Measurements from ENCODE around the gene HSPA9. TPM values are rescaled to one million over a fixed set of nuclear protein-coding genes. Genes with fewer than 3 reads are reported as not detected.

Gene HSPA9
- total and polyA plus RNA-seq, 10 of the 15 experiments (the other 5 are each of a cell fraction or from before 2014, with no cell fraction given) = 145 to 455 (median 343) TPM

- FAIRE-seq (no peak), ATAC-seq (no peak), DNase-seq (ENCODE audit: low read depth, low spot score) (no peak)
- peak; percentile 53; the same call in 1 of the 2 replicates for TF ChIP-seq POLR2AphosphoS5 (IDR thresholded peaks at IDR 0.05; ENCODE audit: low read length)
- TF ChIP-seq YY1 (IDR thresholded peaks at IDR 0.05; ENCODE audit: low read depth, low read length) = no peak
- Histone ChIP-seq H3K27ac (ENCODE audit: control insufficient read depth, insufficient read depth) (no peak overlapping the region; the same call in 1 of the 2 replicates), H4K20me1 (ENCODE audit: control insufficient read depth, insufficient read depth) (no peaks in the 10 kb centered on the region), H3K4me2 (ENCODE audit: control insufficient read depth, insufficient read depth) (peak overlapping the region; percentile 44), H3K9me3 (replicated peaks; ENCODE audit: control insufficient read depth, insufficient read depth, low read length) (no peaks in the 10 kb centered on the region), H3K9ac (ENCODE audit: control insufficient read depth, insufficient read depth, low read length) (no peak overlapping the region), H3K4me1 (ENCODE audit: control insufficient read depth, insufficient read depth, low read length) (peaks cover 15% of the 10 kb centered on the region), H3K36me3 (ENCODE audit: control insufficient read depth in 2 of 2, insufficient read depth in 2 of 2, low read length in 1 of 2) (peaks cover 1 to 4% of the 10 kb centered on the region in 2 experiments; a peak in 3 of 4 replicates), H3K27me3 (replicated peaks in 1 of 2; ENCODE audit: control insufficient read depth in 2 of 2, insufficient read depth in 2 of 2, low read length in 1 of 2) (no peaks in the 10 kb centered on the region), H3K4me3 (peak overlapping the region; percentile 33; the same call in 1 of the 2 replicates), H2AFZ (ENCODE audit: control insufficient read depth, low read depth, low read length) (no peak overlapping the region), H3K79me2 (ENCODE audit: control insufficient read depth, insufficient read depth, low read length) (peaks cover 82% of the 10 kb centered on the region)
- in situ Hi-C loops (cut with MboI) = no loop called here
- SMC1A ChIA-PET (ENCODE audit: uncharacterized antibody, unreplicated experiment) = interaction anchor here (0.9 to 1.5 kb wide), 2 partner anchors 10 to 13 kb away, joined by 4 read pairs; no protein-coding TSS in a partner anchor
- RAD21 ChIA-PET (ENCODE audit: unreplicated experiment) = no interaction called here
- WGBS (ENCODE audit: insufficient coverage, insufficient replicate concordance, low lambda C conversion rate, missing lambda C conversion rate) = 58% methylated on average over 2 of the region's 2 CpGs
- intact Hi-C loops (cut with micrococcal nuclease; ENCODE audit: unreplicated experiment) = no loop called here
- CTCF ChIA-PET = interaction anchor here (0.7 to 1.2 kb wide), 5 partner anchors 9 to 186 kb away, joined by 3 to 5 read pairs (median 3); no protein-coding TSS in a partner anchor
- no TSS peak for BruUV-seq (replicated peaks)
- POLR2A ChIA-PET = interaction anchor here (0.6 kb wide), 1 partner anchor 774 kb away, joined by 7 read pairs; no protein-coding TSS in a partner anchor
Observed at GRCh38 chr5:138538943-138539627, 36.1 kb downstream of the HSPA9 start.

GRCh38 chr5:138536665-138537315 is 38.4 kb downstream of the HSPA9 start:
- Histone ChIP-seq H3K4me2 (ENCODE audit: control insufficient read depth, insufficient read depth) (no peak overlapping the region), H2AFZ (ENCODE audit: control insufficient read depth, low read depth, low read length) (no peak overlapping the region), H3K9me3 (replicated peaks; ENCODE audit: control insufficient read depth, insufficient read depth, low read length) (no peaks in the 10 kb centered on the region), H3K79me2 (ENCODE audit: control insufficient read depth, insufficient read depth, low read length) (peaks cover 82% of the 10 kb centered on the region), H3K27me3 (replicated peaks in 1 of 2; ENCODE audit: control insufficient read depth in 2 of 2, insufficient read depth in 2 of 2, low read length in 1 of 2) (no peaks in the 10 kb centered on the region), H3K27ac (ENCODE audit: control insufficient read depth, insufficient read depth) (no peak overlapping the region), H3K9ac (ENCODE audit: control insufficient read depth, insufficient read depth, low read length) (no peak overlapping the region), H3K4me1 (ENCODE audit: control insufficient read depth, insufficient read depth, low read length) (peaks cover 15% of the 10 kb centered on the region), H3K36me3 (ENCODE audit: control insufficient read depth in 2 of 2, insufficient read depth in 2 of 2, low read length in 1 of 2) (peaks cover 1 to 4% of the 10 kb centered on the region in 2 experiments; a peak in 3 of 4 replicates), H3K4me3 (no peak overlapping the region), H4K20me1 (ENCODE audit: control insufficient read depth, insufficient read depth) (no peaks in the 10 kb centered on the region)
- FAIRE-seq = no peak
- SMC1A ChIA-PET (ENCODE audit: uncharacterized antibody, unreplicated experiment) = interaction anchor here (0.6 kb wide), 2 partner anchors 44 to 96 kb away, joined by 3 read pairs; no protein-coding TSS in a partner anchor
- no peak for DNase-seq (ENCODE audit: low read depth, low spot score)
- 83% methylated on average over 4 of the region's 4 CpGs for WGBS (ENCODE audit: insufficient coverage, insufficient replicate concordance, low lambda C conversion rate, missing lambda C conversion rate)
- CTCF ChIA-PET = interaction anchor here (0.6 to 2.1 kb wide), 4 partner anchors 10 to 87 kb away, joined by 3 to 6 read pairs (median 4); no protein-coding TSS in a partner anchor
- peak; percentile 65 for ATAC-seq
- RAD21 ChIA-PET (ENCODE audit: unreplicated experiment) = no interaction called here
- intact Hi-C loops (cut with micrococcal nuclease; ENCODE audit: unreplicated experiment) = no loop called here
- POLR2A ChIA-PET = no interaction called here
- BruUV-seq (replicated peaks) = no TSS peak
- in situ Hi-C loops (cut with MboI) = no loop called here
- no peak for TF ChIP-seq ZZZ3 (IDR thresholded peaks at IDR 0.05; ENCODE audit: control insufficient read depth, insufficient read length, low read depth)
- peak; percentile 4 to 32 (median 27); a peak in 2 of 6 replicates for TF ChIP-seq CTCF (IDR thresholded peaks at IDR 0.05 in 2 of 3, conservative IDR thresholded peaks at IDR 0.05 in 1 of 3; ENCODE audit: control insufficient read depth in 2 of 3, extremely low read depth in 1 of 3, insufficient read depth in 1 of 3, low read depth in 3 of 3, low read length in 3 of 3)
- TF ChIP-seq ATF7 (IDR thresholded peaks at IDR 0.05; ENCODE audit: low read depth) = no peak
- TF ChIP-seq, protein P1, sequence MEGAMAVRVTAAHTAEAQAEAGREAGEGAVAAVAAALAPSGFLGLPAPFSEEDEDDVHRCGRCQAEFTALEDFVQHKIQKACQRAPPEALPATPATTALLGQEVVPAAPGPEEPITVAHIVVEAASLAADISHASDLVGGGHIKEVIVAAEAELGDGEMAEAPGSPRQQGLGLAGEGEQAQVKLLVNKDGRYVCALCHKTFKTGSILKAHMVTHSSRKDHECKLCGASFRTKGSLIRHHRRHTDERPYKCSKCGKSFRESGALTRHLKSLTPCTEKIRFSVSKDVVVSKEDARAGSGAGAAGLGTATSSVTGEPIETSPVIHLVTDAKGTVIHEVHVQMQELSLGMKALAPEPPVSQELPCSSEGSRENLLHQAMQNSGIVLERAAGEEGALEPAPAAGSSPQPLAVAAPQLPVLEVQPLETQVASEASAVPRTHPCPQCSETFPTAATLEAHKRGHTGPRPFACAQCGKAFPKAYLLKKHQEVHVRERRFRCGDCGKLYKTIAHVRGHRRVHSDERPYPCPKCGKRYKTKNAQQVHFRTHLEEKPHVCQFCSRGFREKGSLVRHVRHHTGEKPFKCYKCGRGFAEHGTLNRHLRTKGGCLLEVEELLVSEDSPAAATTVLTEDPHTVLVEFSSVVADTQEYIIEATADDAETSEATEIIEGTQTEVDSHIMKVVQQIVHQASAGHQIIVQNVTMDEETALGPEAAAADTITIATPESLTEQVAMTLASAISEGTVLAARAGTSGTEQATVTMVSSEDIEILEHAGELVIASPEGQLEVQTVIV (IDR thresholded peaks at IDR 0.05; ENCODE audit: borderline replicate concordance, partially characterized antibody) = no peak
- TF ChIP-seq NR2C2 (IDR thresholded peaks at IDR 0.05; ENCODE audit: borderline replicate concordance, control insufficient read depth, insufficient read length, low read depth) = no peak
- TF ChIP-seq YBX1 (IDR thresholded peaks at IDR 0.05) = no peak
- peak; percentile 51; the same call in 1 of the 2 replicates for TF ChIP-seq POLR2AphosphoS5 (IDR thresholded peaks at IDR 0.05; ENCODE audit: low read length)
- no peak for TF ChIP-seq RBBP5 (conservative IDR thresholded peaks at IDR 0.05)
- no peak for TF ChIP-seq CHD1 (IDR thresholded peaks at IDR 0.05; ENCODE audit: low read depth, low read length)
- no peak for TF ChIP-seq POLR2A (IDR thresholded peaks at IDR 0.05; ENCODE audit: low read depth, low read length)
